HL-60 (cell line): ENCODE data around the gene PRKAR1B.

Experiments used
- DNase-seq, 2 experiments: peaks; one replicate each; pipeline ENCODE4 v3.0.0-alpha.2; 2010 to 2020; ENCODE audit warnings: low read depth in 1 of 2, low spot score in 1 of 2
- H3K27ac ChIP-seq: fragments of 250-450 bp; sonication (Bioruptor Pico); replicated peaks from 2 replicates; pipeline ENCODE4 v1.5.1; 2020; ENCODE audit warnings: mild to moderate bottlenecking, moderate library complexity
- H3K27me3 ChIP-seq: fragments of 250-450 bp; sonication (Bioruptor Pico); 2 replicates; pipeline ENCODE4 v1.5.1; 2021; ENCODE audit warnings: mild to moderate bottlenecking, moderate library complexity; ENCODE audit not compliant: insufficient read depth, poor library complexity, severe bottlenecking
- H3K4me3 ChIP-seq: replicated peaks from 2 replicates; pipeline ENCODE4 v1.5.1; 2011; ENCODE audit warnings: mild to moderate bottlenecking, control low read depth, low read length; ENCODE audit not compliant: insufficient read depth
- CTCF ChIP-seq: IDR thresholded peaks from one replicate; pipeline ENCODE4 v1.5.1; 2011; ENCODE audit warnings: low read length, control low read depth, inconsistent platforms; ENCODE audit not compliant: insufficient read depth
- GABPA ChIP-seq: IDR thresholded peaks from 2 replicates; pipeline ENCODE4 v1.6.1; 2012; ENCODE audit warnings: low read depth
- POLR2AphosphoS5 ChIP-seq: IDR thresholded peaks from 2 replicates; pipeline ENCODE4 v1.6.1; 2012; ENCODE audit warnings: low read depth
- SPI1 ChIP-seq: IDR thresholded peaks from 2 replicates; pipeline ENCODE4 v1.6.1; 2012; ENCODE audit warnings: low read depth, mild to moderate bottlenecking, borderline replicate concordance
- TF ChIP-seq, protein P1 (sequence below): IDR thresholded peaks from 2 replicates; pipeline ENCODE4 v1.6.1; 2012; ENCODE audit warnings: low read depth; ENCODE audit not compliant: insufficient replicate concordance

PRKAR1B gene

GRCh38 chr7:573933-574381 is 153.1 kb downstream of the PRKAR1B start:
- no peaks in the 10 kb centered on the region for H3K27me3 ChIP-seq
- no peak for TF ChIP-seq SPI1
- no peak for TF ChIP-seq GABPA
- no peak for TF ChIP-seq CTCF
- TF ChIP-seq, protein P1, sequence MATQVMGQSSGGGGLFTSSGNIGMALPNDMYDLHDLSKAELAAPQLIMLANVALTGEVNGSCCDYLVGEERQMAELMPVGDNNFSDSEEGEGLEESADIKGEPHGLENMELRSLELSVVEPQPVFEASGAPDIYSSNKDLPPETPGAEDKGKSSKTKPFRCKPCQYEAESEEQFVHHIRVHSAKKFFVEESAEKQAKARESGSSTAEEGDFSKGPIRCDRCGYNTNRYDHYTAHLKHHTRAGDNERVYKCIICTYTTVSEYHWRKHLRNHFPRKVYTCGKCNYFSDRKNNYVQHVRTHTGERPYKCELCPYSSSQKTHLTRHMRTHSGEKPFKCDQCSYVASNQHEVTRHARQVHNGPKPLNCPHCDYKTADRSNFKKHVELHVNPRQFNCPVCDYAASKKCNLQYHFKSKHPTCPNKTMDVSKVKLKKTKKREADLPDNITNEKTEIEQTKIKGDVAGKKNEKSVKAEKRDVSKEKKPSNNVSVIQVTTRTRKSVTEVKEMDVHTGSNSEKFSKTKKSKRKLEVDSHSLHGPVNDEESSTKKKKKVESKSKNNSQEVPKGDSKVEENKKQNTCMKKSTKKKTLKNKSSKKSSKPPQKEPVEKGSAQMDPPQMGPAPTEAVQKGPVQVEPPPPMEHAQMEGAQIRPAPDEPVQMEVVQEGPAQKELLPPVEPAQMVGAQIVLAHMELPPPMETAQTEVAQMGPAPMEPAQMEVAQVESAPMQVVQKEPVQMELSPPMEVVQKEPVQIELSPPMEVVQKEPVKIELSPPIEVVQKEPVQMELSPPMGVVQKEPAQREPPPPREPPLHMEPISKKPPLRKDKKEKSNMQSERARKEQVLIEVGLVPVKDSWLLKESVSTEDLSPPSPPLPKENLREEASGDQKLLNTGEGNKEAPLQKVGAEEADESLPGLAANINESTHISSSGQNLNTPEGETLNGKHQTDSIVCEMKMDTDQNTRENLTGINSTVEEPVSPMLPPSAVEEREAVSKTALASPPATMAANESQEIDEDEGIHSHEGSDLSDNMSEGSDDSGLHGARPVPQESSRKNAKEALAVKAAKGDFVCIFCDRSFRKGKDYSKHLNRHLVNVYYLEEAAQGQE, result no peak
- TF ChIP-seq POLR2AphosphoS5, result no peak
- no peak overlapping the region for H3K27ac ChIP-seq
- DNase-seq, result no peak
- H3K4me3 ChIP-seq, result no peak overlapping the region

DNA sequence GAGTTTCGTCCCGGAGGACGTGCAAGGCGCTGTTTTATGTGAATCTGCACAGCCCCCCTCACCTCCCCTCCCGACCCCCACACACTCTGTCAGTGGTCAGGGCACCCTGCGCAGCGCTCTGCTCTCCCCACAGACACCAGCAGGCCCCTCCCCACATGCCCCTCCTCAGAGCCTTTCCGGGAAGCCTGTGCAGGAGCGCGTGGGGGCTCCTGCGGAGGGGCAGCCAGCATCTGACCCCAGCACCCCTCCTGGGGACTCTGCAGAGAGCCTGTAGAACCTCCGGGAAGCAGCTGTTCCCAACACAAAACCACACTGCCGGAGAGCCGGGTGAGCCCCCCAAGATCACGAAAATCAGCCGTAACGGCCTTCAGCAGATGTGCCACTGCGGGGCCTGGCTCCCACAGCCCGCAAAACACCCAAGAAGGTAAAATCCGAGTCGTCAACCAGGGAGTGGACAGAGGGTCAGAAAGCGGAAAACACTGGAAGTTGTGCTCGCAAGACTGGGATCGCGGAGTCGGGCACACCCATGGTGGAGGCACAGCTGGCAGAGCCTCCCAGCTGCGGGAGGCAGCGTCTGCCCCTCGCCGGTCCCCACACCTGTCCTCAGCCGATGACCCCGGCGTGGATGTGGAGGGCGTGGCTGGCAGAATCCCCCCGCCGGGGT is 153.7 kb downstream of the PRKAR1B start:
- no peaks in the 10 kb centered on the region for H3K27me3 ChIP-seq
- no peak overlapping the region for H3K27ac ChIP-seq
- H3K4me3 ChIP-seq, result no peak overlapping the region
- no peak for DNase-seq
- no peak for TF ChIP-seq POLR2AphosphoS5
- TF ChIP-seq SPI1, result no peak
- TF ChIP-seq CTCF, result no peak
- TF ChIP-seq, protein P1, result no peak
- no peak for TF ChIP-seq GABPA

- Histone ChIP-seq H3K4me3 (no peak overlapping the region), H3K27ac (no peak overlapping the region), H3K27me3 (no peaks in the 10 kb centered on the region)
- TF ChIP-seq GABPA (no peak), POLR2AphosphoS5 (no peak), CTCF (no peak), SPI1 (no peak)
- TF ChIP-seq, protein P1, result no peak
- DNase-seq, result no peak
These were observed 154.4 kb downstream of the PRKAR1B start for GRCh38 chr7:572416-573268.
